ENCODE data around the gene DBN1. TPM values are rescaled to one million over a fixed set of nuclear protein-coding genes. Genes with fewer than 3 reads are reported as not detected.

DBN1 gene
- total and polyA plus RNA-seq, 9 of the 15 experiments (the other 6 are each of a cell fraction or from before 2014, with no cell fraction given), result 0.25 to 87.2 (median 27.9) TPM

GRCh38 chr5:177454397-177455035 lies 18.9 kb downstream of the DBN1 start (continued):
- TF ChIP-seq ZNF57 (CRISPR knock-in tag; IDR thresholded peaks at IDR 0.05) (no peak), ZNF740 (CRISPR knock-in tag; IDR thresholded peaks at IDR 0.05) (no peak; the same call in 1 of the 2 replicates), ZNF740 (tag; IDR thresholded peaks at IDR 0.05) (no peak), RBM39 (optimal IDR thresholded peaks at IDR 0.05; ENCODE audit: low read depth, low read length) (no peak), TRIM25 (IDR thresholded peaks at IDR 0.05; ENCODE audit: borderline replicate concordance) (no peak), HNRNPUL1 (IDR thresholded peaks at IDR 0.05; ENCODE audit: low read length) (no peak), SRSF9 (IDR thresholded peaks at IDR 0.05; ENCODE audit: borderline replicate concordance, low read depth, low read length) (no peak), ATF6 (CRISPR knock-in tag; IDR thresholded peaks at IDR 0.05) (no peak), XRCC5 (IDR thresholded peaks at IDR 0.05; ENCODE audit: low read depth, low read length) (peak; percentile 93), RNF2 (IDR thresholded peaks at IDR 0.05) (no peak), CREB1 (IDR thresholded peaks at IDR 0.05) (peak; percentile 96), CREB1 (CRISPR knock-in tag; IDR thresholded peaks at IDR 0.05) (peak; percentile 96), E2F1 (CRISPR knock-in tag; IDR thresholded peaks at IDR 0.05) (no peak), MAFG (tag; conservative IDR thresholded peaks at IDR 0.05) (no peak), SMARCB1 (IDR thresholded peaks at IDR 0.05; ENCODE audit: insufficient read length, low read depth) (no peak), DLX4 (CRISPR knock-in tag; IDR thresholded peaks at IDR 0.05) (no peak), ZNF785 (CRISPR knock-in tag; IDR thresholded peaks at IDR 0.05) (no peak), NFRKB (IDR thresholded peaks at IDR 0.05; ENCODE audit: low read depth) (no peak), CHAMP1 (IDR thresholded peaks at IDR 0.05) (no peak)

Data from K562 (cell line).